Suppressor macrophage treated with lipopolysaccharide for 4 hours (primary cell): ENCODE results near the gene JMJD1C.
A peak's percentile ranks its signal among the peaks of the same experiment; 100 is the strongest.
"Not testable (repeated sequence)": the region's sequence is repeated elsewhere in the genome, so short reads cannot be mapped to it uniquely, and the experiment has no call there.

Experiments used
- DNase-seq: peaks from one replicate; pipeline ENCODE4 v3.0.0-alpha.2; 2020

The JMJD1C gene

DNA sequence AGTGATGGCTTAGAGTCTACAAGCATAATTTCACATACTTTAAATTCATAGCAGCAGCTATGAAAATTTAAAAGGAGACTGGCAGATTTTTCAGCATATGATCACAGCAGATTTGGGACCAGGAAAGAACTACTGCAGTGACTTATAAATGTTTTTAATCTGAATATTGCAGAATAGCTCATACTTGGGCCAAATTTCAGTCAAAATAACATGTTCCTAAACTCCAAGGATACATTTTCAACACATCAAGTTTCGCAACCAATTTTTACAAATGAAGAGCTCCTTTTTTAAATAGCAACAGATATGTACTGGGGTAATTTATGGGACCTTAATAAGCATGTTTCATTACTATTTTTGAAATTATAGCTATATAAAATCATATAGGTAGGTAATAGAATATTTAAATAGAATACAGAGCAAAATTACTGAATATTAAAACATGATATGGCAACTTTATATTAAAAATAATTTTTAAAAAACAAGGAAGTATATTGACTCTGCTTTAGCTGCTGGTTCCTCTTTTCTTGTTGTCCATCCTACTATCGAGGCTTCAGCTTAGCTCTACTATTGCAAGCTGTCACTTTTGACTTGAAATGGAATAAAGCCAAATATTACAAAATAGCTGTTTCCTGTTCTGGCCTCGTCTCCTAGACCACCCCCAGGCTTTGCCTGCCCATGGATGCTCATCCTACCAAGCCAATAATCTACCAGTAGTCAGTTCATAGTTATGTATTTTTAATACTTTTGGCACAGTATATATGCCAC lies 209.6 kb downstream of the JMJD1C start:
- peak; percentile 77 for DNase-seq

DNA sequence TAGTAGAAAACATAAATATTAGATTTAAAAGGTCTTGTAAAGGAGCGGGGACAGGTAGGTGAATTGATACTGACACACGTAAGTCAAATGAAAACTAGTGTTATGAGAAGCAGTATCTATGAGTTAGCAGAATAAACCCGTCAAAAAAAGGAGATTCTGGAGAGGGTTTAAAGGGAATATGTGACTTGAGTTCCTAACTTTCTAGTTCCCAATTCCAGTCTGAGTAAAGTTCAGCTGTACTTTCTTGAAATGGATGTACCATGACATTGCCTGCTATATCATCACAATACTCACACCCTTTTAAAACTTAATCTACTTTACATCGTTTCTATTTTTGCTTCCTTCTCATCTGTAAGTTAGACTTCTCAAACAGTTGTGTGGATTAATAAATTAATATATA lies 210.5 kb downstream of the JMJD1C start:
- DNase-seq: no peak

DNA sequence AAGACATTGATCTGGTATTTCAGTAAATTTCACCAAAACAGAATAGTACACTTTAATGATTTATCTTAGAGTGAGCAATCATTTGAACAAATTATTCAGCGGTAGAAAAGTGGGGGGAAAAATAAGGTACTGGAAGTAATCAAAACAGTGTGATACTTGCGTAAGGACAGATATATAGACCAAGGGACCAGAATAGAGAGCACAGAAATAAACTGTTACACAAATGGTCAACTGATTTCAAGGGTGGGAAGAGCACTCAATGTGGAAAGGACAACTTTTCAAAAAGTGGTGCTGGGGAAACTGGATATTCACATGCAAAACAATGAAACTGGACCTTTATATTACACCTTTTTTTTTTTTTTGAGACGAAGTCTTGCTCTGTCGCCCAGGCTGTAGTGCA lies 212.7 kb downstream of the JMJD1C start:
- no peak for DNase-seq

DNA sequence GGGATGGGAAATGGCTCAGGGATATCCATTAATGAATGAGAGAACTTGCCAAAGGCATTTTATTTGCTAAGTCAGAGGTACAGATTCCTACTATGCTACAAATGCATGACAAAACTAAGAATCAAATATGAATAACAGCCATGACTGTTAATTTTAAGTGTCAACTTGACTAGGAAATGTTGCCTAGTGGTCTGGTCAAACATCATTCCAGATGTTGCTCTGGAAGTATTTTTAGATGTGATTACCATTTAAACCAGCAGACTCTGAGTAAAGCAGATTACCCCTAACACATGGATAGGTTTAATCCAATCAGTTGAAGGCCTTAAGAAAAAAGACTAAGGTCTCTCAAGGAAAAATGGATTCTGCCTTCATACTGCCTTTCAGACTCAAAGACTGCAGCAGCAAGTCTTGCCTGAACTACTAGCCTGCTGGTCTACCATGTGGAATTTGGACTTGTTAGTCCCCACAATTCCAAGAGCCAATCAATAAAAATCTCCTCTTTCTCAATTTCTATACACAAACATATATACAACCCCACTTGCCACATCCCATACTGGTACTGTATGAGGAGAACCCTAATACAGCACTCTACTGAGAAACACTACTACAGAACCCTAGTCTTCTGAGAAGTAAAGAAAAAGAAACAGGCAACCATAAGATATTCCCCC lies 213.5 kb downstream of the JMJD1C start:
- no peak for DNase-seq

DNA sequence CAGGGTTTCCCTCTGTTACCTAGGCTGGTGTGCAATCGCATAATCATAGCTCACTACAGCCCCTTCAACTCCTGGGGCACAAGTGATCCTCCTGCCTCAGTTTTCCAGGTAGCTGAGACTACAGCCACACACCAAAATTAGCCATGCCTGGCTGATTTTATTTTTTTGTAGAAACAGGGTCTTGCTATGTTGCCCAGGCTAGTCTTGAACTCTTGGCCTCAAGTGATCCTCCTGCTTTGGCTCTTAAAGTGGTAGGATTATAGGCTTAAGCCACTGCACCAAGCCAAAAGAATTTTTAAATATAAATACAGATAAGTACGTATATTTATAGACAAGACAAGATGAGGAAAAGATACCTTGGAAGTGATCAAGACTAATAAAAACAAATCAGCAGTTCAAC lies 215.7 kb downstream of the JMJD1C start:
- no peak for DNase-seq

DNA sequence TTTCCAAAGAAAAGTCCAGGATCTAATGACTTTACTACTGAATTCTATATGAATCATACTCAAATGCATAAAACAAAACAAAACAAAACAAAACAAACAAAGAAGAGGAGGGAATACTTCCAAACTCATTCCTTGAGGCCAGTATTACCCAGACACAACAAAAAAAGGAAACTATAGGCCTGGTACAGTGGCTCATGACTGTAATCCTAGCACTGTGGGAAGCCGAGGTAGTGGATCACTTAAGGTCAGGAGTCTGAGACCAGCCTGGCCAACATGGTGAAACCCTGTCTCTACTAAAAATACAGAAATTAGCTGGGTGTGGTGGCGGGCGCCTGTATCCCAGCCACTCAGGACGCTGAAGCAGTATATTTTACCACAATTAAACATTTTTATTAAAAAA lies 218.0 kb downstream of the JMJD1C start:
- DNase-seq: no peak

DNA sequence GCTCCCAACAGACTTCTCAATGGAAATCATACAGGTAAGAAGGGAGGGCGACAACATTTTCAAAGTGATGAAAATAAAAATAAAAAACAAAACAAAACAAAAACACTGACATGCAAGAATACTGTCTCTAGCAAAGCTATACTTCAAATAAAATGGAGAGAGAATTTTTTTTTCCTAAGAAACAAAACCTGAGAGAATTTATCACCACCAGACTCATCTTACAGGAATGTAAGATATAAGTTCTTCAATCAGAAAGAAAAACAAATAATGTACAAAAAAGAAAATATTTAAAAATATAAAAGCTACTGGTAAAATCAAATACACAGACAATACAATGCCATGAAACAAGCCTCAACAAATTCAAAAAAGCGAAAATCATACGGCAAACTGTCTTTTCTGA lies 219.4 kb downstream of the JMJD1C start:
- DNase-seq: no peak

DNA sequence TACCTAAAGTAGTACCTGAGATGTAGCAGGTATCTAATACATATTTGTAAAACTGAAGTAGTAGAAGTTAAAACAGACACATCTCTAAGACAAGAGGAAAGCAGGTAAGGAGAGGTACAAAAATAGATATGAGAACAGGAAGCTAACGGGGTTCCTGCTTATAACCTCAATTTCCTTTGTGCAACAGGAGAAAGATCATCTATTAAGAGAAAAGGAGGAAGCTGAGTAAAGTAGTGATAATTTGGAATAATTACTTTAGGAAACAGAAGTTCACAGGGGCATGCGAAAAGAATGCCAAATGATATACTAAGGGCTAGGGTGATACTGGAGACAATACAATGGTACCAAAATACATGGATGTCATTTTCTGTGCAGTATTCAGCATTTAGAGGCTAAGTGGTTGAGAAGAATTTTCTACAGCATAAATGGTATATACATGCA lies 223.9 kb downstream of the JMJD1C start:
- no peak for DNase-seq

DNA sequence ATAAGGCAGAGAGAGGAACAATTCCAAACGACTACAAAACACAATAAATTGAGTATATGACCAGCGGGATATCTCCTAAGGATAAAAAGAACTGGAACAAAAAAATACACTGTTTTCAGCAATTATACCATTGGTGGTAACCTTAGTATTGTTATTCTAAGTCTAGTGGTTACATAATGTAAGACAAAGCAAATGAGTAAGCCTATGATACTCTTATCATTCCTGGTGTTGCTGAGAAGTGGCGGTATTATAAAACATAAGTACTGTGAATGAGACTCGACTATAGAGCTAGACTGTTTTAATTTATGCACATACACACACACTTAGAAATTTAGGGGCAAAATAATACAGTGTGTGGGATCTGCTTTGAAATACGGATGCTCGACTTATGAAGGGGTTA lies 225.0 kb downstream of the JMJD1C start:
- DNase-seq: no peak

DNA sequence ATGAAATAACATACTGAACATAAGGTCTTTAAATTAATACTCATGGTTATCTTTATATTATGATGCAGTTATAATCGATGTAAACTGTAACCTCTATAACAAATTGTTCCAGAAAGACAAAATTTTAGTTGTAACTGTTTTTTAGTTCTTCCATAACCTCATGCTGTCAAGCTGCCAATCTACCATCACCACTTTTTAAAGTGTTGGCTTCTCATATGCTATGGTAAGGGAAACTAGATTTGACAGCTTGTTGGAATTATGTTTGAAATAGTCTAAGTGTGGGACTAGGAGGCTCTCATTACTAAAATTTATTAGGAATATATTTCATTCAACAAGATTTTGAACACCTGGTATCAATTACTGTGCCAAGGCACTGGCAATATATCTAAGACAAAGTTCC lies 227.3 kb downstream of the JMJD1C start:
- DNase-seq: no peak

DNA sequence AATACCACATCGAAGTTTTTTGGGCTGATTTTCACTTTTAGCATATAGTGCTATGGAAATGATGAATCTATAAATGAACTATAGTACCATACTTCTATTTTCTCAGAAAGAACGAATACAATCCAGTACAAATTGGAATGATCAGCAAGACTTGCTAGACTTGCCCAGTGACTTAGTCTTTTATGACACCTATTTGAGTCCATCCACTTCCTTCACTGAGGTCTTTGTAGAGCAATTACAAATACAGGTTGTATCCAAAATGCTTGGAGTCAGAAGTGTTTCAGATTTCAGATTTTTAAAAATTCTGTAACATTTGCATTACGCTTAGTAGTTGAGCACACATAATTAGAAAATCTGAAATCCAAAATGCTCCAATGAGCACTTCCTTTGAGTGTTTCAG lies 228.4 kb downstream of the JMJD1C start:
- no peak for DNase-seq

DNA sequence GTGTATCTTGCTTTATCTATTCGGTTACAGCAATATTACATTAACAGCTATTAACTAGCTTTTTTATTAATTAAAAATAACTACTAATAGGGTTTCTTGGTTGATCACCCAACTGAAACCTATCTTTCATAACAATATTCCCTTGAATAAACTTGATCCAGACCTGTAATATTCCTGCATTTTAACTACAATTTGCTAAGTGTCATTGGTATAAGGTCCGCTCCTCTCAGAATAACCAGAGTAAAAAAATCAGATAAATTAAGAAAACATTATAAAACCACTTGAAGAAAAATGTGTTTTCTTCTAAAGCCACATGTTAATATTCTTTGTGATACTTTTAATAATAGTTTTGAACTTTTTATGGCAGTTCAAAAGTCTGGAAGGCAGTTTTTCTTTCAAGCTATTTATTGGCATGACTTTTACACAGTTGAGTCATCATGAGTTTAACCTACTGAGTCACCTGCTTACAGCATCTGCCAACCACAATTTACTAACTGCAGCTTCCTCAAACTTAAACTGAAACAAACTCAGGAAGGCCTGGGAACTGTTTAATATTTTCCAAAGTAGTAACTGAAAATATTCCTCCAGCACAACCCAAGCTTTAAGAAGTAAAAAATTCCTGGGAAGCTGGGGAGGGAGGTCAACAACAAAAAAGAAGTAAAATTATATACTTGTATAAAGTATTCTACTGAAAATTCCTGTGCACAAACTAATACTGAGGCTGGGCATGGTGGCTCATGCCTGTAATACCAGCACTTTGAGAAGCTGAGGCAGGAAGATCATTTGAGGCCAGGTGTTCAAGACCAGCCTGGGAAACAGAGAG lies 229.5 kb downstream of the JMJD1C start:
- DNase-seq: peak; percentile 83

DNA sequence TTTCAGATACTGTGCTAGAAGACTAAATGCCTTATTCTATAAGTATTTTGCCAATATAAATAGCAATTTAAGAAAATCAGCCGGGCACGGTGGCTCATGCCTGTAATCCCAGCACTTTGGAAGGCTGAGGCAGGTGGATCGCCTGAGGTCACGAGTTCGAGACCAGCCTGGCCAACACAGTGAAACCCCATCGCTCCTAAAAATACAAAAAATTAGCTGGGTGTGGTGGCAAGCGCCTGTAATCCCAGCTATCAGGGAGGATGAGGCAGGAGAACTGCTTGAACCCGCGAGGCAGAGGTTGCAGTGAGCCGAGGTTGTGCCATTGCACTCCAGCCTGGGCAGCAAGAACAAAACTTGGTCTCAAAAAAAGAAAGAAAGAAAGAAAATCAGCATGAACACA lies 230.6 kb downstream of the JMJD1C start:
- not testable (repeated sequence) for DNase-seq

DNA sequence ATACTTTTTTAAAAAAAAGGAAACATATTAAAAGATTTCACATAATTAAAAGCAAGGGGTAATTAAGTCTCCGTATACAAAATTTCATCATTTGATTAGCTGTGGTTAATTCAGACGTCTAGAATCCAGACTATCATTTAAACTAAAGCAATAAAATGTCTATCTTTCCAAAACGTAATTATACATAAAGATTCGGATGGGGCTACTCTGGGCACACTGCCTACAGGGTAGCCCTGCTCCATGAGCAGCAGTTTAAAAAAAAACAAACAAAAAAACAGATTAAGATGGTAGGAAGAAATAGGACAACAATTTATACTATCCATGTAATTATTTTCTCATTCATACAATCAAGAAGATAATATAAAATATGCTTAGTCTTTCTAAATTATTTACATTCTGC lies 236.6 kb downstream of the JMJD1C start:
- no peak for DNase-seq

DNA sequence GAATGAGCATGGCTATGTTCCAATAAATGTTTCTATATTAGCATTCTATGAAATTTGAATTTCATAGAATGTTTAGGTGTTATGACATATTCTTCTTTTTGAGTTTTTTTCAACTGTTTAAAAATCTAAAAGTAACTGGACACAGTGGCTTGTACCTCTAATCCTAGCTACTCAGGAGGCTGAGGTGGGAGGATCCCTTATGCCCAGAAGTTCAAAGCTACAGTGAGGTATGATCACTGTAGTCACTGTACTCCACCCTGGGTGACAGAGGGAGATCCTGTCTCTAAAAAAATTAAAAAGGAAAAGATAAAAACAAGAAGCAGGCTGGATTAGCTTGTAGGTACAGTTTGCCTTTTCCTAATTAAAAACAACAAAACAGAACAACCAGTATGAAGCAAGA lies 237.5 kb downstream of the JMJD1C start:
- DNase-seq: no peak

DNA sequence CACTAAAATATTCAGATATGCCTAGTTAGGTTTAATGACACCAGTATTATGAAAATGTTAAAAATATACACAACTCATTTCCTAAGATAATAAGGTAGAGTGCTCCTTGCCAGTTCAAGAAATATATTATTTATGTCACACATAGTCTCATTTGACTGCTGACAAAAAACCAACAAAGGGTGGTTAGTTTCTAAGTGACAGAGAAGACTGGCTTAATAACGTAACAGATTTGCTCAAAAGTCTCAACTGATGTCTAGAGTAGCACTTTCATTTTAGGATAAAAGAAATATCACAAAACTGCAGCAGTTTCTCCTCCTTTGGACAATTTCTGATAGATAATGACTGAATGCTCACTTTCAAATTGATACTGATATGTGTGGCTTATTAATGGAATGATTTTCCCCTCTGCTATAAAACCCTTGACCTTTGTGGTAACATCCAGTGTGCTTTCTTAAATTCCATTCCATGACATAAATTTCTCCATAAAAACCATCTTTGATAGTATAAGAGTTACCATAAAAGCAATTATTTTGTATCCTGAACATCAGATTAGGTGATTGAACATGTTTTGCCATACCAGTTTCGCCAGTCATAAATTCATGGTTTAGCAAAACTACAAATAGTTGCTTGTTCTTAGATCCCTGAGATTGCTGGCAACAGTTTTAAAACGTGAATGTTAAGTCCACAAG lies 238.4 kb downstream of the JMJD1C start:
- no peak for DNase-seq

DNA sequence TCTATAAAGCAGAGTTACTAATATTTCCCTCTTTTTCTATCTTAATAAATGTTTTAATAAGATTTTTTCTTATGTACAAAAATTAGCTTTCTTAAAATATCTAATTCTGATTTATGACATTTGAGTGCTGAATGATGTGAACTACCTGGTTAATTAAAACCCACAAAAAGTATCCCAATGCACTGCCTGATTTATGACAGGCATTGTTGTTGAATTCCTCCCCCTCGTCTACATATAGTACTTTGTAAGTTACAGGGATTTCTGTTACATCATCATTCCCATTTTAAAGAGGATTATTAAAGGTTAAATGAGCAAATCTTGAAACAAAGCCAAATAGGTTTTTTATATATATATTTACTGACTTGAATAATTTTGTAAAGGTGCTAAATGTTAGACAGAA lies 241.5 kb downstream of the JMJD1C start:
- DNase-seq: no peak

DNA sequence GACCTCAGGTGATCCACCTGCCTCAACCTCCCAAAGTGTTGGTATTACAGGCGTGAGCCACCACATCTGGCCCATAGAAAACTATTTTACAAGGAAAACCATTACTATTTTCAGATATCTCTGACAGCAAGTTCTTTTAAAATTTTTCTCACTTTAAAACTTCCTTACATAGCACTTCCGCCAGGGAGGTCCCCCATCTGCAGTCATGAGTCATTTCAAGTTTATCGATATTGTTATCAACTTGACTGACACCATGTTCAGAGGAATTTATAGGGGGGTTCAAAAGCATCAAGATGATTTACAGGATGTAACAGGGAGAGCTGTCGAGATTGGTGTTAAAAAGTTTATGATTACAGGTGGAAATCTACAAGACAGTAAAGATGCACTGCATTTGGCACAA lies 243.8 kb downstream of the JMJD1C start:
- DNase-seq: no peak

DNA sequence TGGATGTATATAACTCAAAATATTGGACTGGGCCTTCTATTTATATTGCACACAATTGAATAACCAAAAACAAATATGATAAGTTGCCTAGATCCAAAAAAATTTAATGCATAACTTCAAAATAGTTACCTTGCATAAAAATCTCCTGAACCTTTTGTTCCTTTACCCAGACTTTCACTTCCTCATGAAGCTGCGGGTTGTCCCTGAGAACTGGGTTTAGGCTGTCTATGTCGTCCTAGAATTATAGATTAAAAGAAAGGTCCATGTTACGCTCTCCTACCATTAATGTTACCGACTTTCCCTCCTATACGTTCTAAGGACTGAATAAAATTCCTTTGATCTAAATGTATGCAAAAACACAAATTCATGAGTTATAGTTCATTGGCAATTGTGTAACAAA lies 246.0 kb downstream of the JMJD1C start:
- peak; percentile 13 for DNase-seq

DNA sequence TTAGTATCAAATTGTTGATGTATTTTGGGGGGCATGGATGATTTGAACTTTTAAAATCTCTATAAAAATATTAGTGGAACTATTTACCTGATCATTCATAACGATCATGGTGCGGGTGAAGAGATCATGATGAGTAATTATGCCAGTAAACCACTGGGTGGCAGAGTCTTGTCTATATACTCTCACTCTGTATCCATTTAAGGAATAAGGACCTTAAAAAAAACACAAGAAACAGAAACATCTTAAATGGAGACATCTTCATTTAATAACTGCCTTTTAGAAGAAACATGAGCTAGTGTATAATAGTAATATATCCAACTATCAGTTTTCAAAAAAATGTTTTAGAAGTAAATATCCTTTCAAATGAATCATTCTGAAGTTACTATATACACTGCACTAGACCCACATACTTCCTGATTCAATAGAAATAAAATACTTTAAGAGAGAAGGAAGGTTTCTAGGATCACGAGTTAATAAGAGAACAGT lies 248.6 kb downstream of the JMJD1C start:
- DNase-seq: peak; percentile 61

DNA sequence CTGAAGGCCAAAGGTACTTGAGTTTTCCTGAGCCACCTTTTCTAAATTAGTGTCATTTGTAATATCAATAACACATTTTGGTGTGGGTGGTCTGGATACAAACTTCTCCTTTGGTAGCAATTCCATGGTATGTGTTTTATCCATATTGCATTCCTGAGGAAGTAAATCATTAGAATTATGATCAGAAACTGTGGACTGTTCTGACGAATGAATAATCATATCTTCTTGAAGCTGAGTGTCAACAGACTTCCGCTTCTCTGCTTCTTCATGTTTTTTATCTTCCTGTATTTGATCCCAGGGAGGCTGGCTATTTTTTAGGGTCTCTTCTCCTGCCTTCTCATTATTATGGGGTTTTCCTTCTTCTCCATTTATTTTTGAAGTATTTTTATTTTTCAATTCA lies 251.2 kb downstream of the JMJD1C start:
- DNase-seq: peak; percentile 29

DNA sequence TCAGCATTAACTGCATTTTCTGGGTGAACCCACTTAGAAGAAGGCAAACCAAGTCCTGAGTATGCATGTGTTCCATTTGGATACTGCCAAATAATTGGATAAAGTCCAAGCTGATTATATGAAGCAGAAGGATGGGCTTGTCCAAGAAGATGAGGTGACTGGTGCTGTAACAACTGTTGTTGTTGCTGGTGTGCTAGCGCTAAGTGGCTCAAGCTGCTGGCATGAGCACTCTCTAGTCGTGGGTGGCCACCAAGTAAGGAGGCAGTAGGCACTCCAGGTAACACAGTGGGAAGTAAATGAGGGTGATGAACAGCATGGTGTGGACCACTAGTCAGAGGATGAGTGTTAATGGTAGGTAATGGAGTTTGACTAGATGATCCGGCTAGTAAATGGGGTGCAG lies 252.3 kb downstream of the JMJD1C start:
- no peak for DNase-seq

DNA sequence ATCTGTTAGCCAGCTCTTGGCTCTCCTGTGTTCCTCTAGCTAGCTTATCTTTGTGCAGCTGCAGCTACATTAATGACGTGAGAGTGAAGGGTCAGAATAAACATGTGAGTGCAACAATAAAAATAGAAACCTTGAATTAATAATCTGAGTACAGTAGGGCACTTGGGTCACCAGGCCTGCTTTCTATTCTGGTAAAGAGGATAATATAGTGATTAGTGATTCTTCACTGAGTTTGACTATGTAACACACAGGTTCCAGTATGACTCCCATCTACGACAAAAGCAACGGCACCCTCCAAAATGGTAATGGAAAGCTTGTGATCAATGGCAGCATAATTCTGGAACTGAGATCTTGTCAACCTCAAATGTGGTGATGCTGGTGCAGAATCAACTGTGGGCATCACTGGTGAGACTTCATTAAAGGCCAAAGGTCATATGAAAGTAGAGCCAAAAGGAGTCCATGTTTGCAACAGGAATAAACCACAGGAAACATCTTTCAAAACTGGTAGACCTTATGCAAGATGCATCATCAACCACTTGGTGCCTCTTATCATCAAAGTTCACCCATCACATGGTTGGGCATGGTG lies 255.1 kb downstream of the JMJD1C start:
- DNase-seq: peak; percentile 35
